K562 (cell line): ENCODE results near the gene SCT. TPM values are rescaled to one million over a fixed set of nuclear protein-coding genes. Genes with fewer than 3 reads are reported as not detected.

Experiments used
- ATAC-seq: fragments of 200-7000 bp; cut with Tn5 transposase; 3 replicates; pipeline ENCODE4 v1.9.1; 2020; ENCODE audit warnings: moderate library complexity
- BruUV-seq: library from RNA; stranded (reverse); fragments of 400-500 nt; replicated peaks from 2 replicates; lab custom pipeline; 2021; lab: Mats Ljungman, UMichigan
- CTCF ChIA-PET: fragments of 300-600 bp; formaldehyde crosslinking; extraction: SDS; loops from one replicate; lab custom pipeline; 2021; ENCODE audit warnings: low intra/inter-chr PET ratio; lab: Yijun Ruan, JAX
- POLR2A ChIA-PET: fragments of 300-600, 350-650 bp; sonication (Branson Sonifier 250); formaldehyde crosslinking; extraction: SDS; loops from one replicate; lab custom pipeline; 2021; ENCODE audit warnings: antibody characterized with exemption, inconsistent platforms; lab: Yijun Ruan, JAX
- DNase-seq, 4 experiments: peaks; one replicate each; pipeline versions ENCODE4 v3.0.0 to v3.0.0-alpha.2; 2011 to 2018; ENCODE audit warnings: low spot score in 3 of 4, mixed read lengths in 3 of 4; ENCODE audit errors: extremely low read depth in 1 of 4
- FAIRE-seq: peaks from 2 replicates; lab custom pipeline; 2011; peaks lifted over from hg19 to GRCh38; lab: Jason Lieb, UNC
- H2AFZ ChIP-seq: 2 replicates; pipeline ENCODE4 v1.6.0; 2011; ENCODE audit warnings: low read depth, low read length, control low read depth, inconsistent platforms
- H3K27ac ChIP-seq: fragments of 200-600 bp; 3 replicates; pipeline ENCODE4 v1.8.0; 2011; ENCODE audit warnings: low read depth, mild to moderate bottlenecking, control low read depth, inconsistent platforms, low read length, moderate library complexity, mixed read lengths; ENCODE audit errors: extremely low read depth
- H3K27me3 ChIP-seq, 2 experiments: fragments of 300-600 bp in 1 of 2; 2 replicates in 1 of 2; 3 replicates in 1 of 2; pipeline versions ENCODE4 v1.6.0 to v1.8.0; 2011; ENCODE audit warnings: inconsistent platforms in 2 of 2, low read length in 2 of 2, mild to moderate bottlenecking in 1 of 2, mixed read lengths in 1 of 2, moderate library complexity in 1 of 2; ENCODE audit not compliant: control insufficient read depth in 2 of 2, insufficient read depth in 2 of 2
- H3K36me3 ChIP-seq: fragments of 300-600 bp; 3 replicates; pipeline ENCODE4 v1.8.0; 2011; ENCODE audit warnings: mild to moderate bottlenecking, low read length, inconsistent platforms; ENCODE audit not compliant: control insufficient read depth, insufficient read depth
- H3K4me1 ChIP-seq, 2 experiments: fragments of 200-600 bp in 1 of 2; replicated peaks in 1 of 2; 2 replicates in 1 of 2; 3 replicates in 1 of 2; pipeline versions ENCODE4 v1.5.1 to v1.8.0; 2011; ENCODE audit warnings: inconsistent platforms in 2 of 2, low read length in 2 of 2, mild to moderate bottlenecking in 1 of 2, mixed read lengths in 1 of 2, moderate library complexity in 1 of 2; ENCODE audit not compliant: control insufficient read depth in 2 of 2, insufficient read depth in 2 of 2
- H3K4me2 ChIP-seq: 2 replicates; pipeline ENCODE4 v1.6.1; 2011; ENCODE audit warnings: low read length, control low read depth, inconsistent platforms, mixed read lengths; ENCODE audit not compliant: insufficient read depth
- H3K4me3 ChIP-seq: fragments of 200-600 bp; sonication (generic), shearing (Covaris generic); 2 replicates; pipeline ENCODE4 v1.5.1; 2016; ENCODE audit warnings: control low read depth, inconsistent platforms
- H3K79me2 ChIP-seq: fragments of 200-600 bp; 3 replicates; pipeline ENCODE4 v1.8.0; 2011; ENCODE audit warnings: low read length, inconsistent platforms; ENCODE audit not compliant: control insufficient read depth, insufficient read depth
- H3K9ac ChIP-seq, 2 experiments: 2 replicates each; pipeline versions ENCODE4 v1.6.0 to v1.6.1; 2011; ENCODE audit warnings: low read depth in 2 of 2, low read length in 2 of 2, control low read depth in 1 of 2, inconsistent platforms in 1 of 2, mild to moderate bottlenecking in 1 of 2, mixed read lengths in 1 of 2; ENCODE audit not compliant: insufficient read depth in 1 of 2
- H3K9me1 ChIP-seq: one replicate; pipeline ENCODE4 v1.6.0; 2011; ENCODE audit warnings: inconsistent platforms, mild to moderate bottlenecking, low read length, moderate library complexity; ENCODE audit not compliant: control insufficient read depth, insufficient read depth
- H3K9me3 ChIP-seq: replicated peaks from 2 replicates; pipeline ENCODE4 v1.5.1; 2011; ENCODE audit warnings: low read depth, low read length, inconsistent platforms; ENCODE audit not compliant: control insufficient read depth, insufficient read depth
- H4K20me1 ChIP-seq: replicated peaks from 2 replicates; pipeline ENCODE4 v1.6.1; 2011; ENCODE audit warnings: low read length, inconsistent platforms, mixed read lengths; ENCODE audit not compliant: control insufficient read depth, insufficient read depth
- ATF7 ChIP-seq: fragments of 450-650 bp; IDR thresholded peaks from 2 replicates; pipeline ENCODE4 v1.7.1; 2014; ENCODE audit warnings: mild to moderate bottlenecking, moderate library complexity
- CTBP1 ChIP-seq: fragments of 450-650 bp; IDR thresholded peaks from 2 replicates; pipeline ENCODE4 v1.6.1; 2016; ENCODE audit warnings: borderline replicate concordance
- CTCF ChIP-seq, 3 experiments: IDR thresholded peaks in 2 of 3; conservative IDR thresholded peaks in 1 of 3; 2 replicates each; pipeline ENCODE4 v1.5.1; 2011 to 2012; ENCODE audit warnings: low read length in 3 of 3, mild to moderate bottlenecking in 3 of 3, control low read depth in 2 of 3, improper control_type of control experiment in 1 of 3, inconsistent platforms in 1 of 3, low read depth in 1 of 3, mixed read lengths in 1 of 3, moderate library complexity in 1 of 3; ENCODE audit not compliant: insufficient read depth in 2 of 3
- EHMT2 ChIP-seq: fragments of 450-650 bp; IDR thresholded peaks from 2 replicates; pipeline ENCODE4 v1.6.1; 2018; ENCODE audit warnings: antibody characterized with exemption
- HNRNPH1 ChIP-seq: fragments of 200-400 bp; formaldehyde crosslinking; optimal IDR thresholded peaks from 2 replicates; pipeline ENCODE3; 2017; ENCODE audit warnings: low read depth, mild to moderate bottlenecking, low read length, moderate library complexity
- MEF2A ChIP-seq: IDR thresholded peaks from 2 replicates; pipeline ENCODE4 v1.6.1; 2011; ENCODE audit warnings: low read depth, mild to moderate bottlenecking, low read length, moderate library complexity; ENCODE audit not compliant: control insufficient read depth
- ZBTB33 ChIP-seq: sonication (generic); formaldehyde crosslinking; IDR thresholded peaks from 2 replicates; pipeline ENCODE4 v1.8.1; 2023; ENCODE audit warnings: mild to moderate bottlenecking, missing genetic modification reagents
- ZNF507 ChIP-seq: conservative IDR thresholded peaks from 2 replicates; pipeline ENCODE4 v1.6.1; 2017; ENCODE audit warnings: missing genetic modification characterization, missing compliant biosample characterization
- WGBS: fragments of 100-300 bp; shearing (Covaris generic); methylation state at CpG from one replicate; pipeline ENCODE4 v1.1.6; 2016; ENCODE audit warnings: low coverage, mixed read lengths; ENCODE audit not compliant: insufficient coverage; ENCODE audit errors: missing lambda C conversion rate; 5-methylcytosine and 5-hydroxymethylcytosine counted together
- in situ Hi-C: fragments of 300-500 bp; cut with MboI; formaldehyde crosslinking; loops from 4 replicates; pipeline ENCODE4 v1.15.0; 2018; ENCODE audit warnings: inconsistent platforms, mixed read lengths
- intact Hi-C: fragments of 100-400 bp; cut with micrococcal nuclease; formaldehyde crosslinking; loops from 2 replicates; pipeline ENCODE4 v1.14.2; 2022
- polyA plus RNA-seq, 8 experiments: library from polyadenylated mRNA; depleted of rRNA in 4 of 8; stranded (reverse) in 5 of 8; unstranded in 3 of 8; fragments of >200 nt; fragmentation: Nextera tagmentation in 2 of 8; fragmentation: Illumina TruSeq in 1 of 8; extraction: Ambion mirVana in 2 of 8; extraction: Trizol in 1 of 8; gene quantifications; 2 replicates each; pipeline versions ENCODE4 v1.2.1 to v1.2.3, GENCODE V29; 2011 to 2014; ENCODE audit warnings: inconsistent platforms in 1 of 8, missing spikeins in 1 of 8
- total RNA-seq, 7 experiments: library from RNA; depleted of rRNA in 6 of 7; stranded (reverse); fragments of >200 nt in 6 of 7; fragmentation: Illumina TruSeq in 2 of 7; extraction: Trizol in 2 of 7; gene quantifications; 2 replicates each; pipeline versions ENCODE4 v1.2.1 to v1.2.3, GENCODE V29; 2011 to 2021; ENCODE audit warnings: low replicate concordance in 1 of 7

SCT gene
- total and polyA plus RNA-seq, 9 of the 15 experiments (the other 6 are each of a cell fraction or from before 2014, with no cell fraction given), result not detected

- Histone ChIP-seq H3K4me3 (no peak overlapping the region), H4K20me1 (no peaks in the 10 kb centered on the region), H2AFZ (no peak overlapping the region), H3K27ac (0 out of 3 replicates have a peak overlapping the region, but pooled peaks have one; percentile 30), H3K9ac (no peak overlapping the region), H3K36me3 (peaks cover 11% of the 10 kb centered on the region; the same call in 1 of the 3 replicates), H3K79me2 (no peaks in the 10 kb centered on the region), H3K9me3 (no peaks in the 10 kb centered on the region)
- in situ Hi-C loops, result no loop called here
- DNase-seq (no peak), FAIRE-seq (peak; percentile 60), ATAC-seq (peak; percentile 40; the same call in 2 of the 3 replicates)
- intact Hi-C loops, result no loop called here
- 68% methylated on average over 10 of the region's 10 CpGs for WGBS
- TF ChIP-seq EHMT2, result no peak
- no peak for TF ChIP-seq ZNF507
- peak; percentile 94 for TF ChIP-seq ZBTB33 (CRISPR knock-in tag)
- peak in 1 of 3 experiments; percentile 6; a peak in 1 of 6 replicates for TF ChIP-seq CTCF (IDR thresholded peaks at IDR 0.05 in 2 of 3, conservative IDR thresholded peaks at IDR 0.05 in 1 of 3; ENCODE audit: insufficient read depth in 2 of 3, low read depth in 1 of 3, low read length in 3 of 3)
- no peak for TF ChIP-seq CTBP1
- no peak for TF ChIP-seq ATF7
- TF ChIP-seq HNRNPH1, result no peak
- TF ChIP-seq MEF2A, result peak; percentile 44; the same call in 1 of the 2 replicates
- TF ChIP-seq, all 486 proteins: peak for 3
- POLR2A ChIA-PET, result no interaction called here
- Histone ChIP-seq H3K9me1 (no peaks in the 10 kb centered on the region), H3K4me2 (no peak overlapping the region), H3K27me3 (no peaks in the 10 kb centered on the region), H3K4me1 (peaks cover 0 to 28% of the 10 kb centered on the region in 2 experiments; a peak in 2 of 5 replicates)
- CTCF ChIA-PET, result no interaction called here
- BruUV-seq, result no TSS peak
Measured at GRCh38 chr11:629237-629583, 2.2 kb upstream of the SCT start.
